Measurements from ENCODE around the gene FOXP1. TPM values are rescaled to one million over a fixed set of nuclear protein-coding genes. Genes with fewer than 3 reads are reported as not detected.
A peak's percentile ranks its signal among the peaks of the same experiment; 100 is the strongest.

FOXP1 gene
- total and polyA plus RNA-seq, 4 donors, result 4.9 to 35.4 (median 32.0) TPM

DNA sequence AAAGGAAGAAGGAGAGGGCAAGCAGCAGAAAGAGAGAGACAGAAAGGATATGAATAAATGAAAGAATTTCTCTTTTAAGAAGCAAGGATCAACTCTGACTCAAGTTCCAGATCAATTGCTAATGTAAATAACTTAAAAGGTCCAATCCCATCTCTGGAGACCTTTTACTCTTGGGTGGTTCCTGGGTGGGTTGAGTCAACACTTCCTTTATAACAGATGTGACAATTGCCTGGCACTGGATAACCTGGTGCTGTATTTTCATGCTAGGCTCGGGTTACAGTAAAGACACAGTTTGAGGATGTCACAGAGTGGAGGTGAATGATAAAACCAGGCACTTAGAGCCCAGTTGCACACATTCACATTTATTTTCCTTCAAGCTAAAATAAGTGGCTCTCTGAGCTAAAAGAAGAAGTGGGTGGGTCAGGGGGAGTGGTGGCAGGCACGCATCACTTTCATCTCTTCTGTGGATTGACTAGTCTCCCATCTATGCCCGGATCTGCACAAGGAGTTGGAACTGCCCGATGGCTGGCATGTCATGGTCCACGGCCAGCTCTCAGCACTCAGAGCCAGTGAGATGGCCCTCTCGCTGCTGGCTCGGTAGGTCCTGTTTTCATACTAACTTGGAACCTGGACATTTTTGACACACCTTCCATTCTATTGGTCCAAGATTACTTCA, 465.8 kb downstream of the FOXP1 start (continued):
- TF ChIP-seq REST (IDR thresholded peaks at IDR 0.05), result no peak

GRCh38 chr3:71114610-71115009, 468.9 kb downstream of the FOXP1 start:
- Histone ChIP-seq H3K27me3 (ENCODE audit: control insufficient read depth in 4 of 4, insufficient read depth in 4 of 4, low read length in 3 of 4) (no peaks in the 10 kb centered on the region), H3K36me3 (ENCODE audit: control insufficient read depth in 4 of 4, insufficient read depth in 3 of 4, low read depth in 1 of 4, low read length in 3 of 4) (peaks cover 0 to 16% (median 3%) of the 10 kb centered on the region in 4 donors), H3K4me1 (ENCODE audit: control insufficient read depth in 4 of 4, insufficient read depth in 4 of 4, low read length in 3 of 4) (peaks cover 6 to 17% (median 9%) of the 10 kb centered on the region in 4 donors), H3K27ac (ENCODE audit: low read depth in 1 of 2, low read length in 2 of 2) (no peak overlapping the region), H3K4me3 (ENCODE audit: low read depth in 1 of 3, low read length in 3 of 3) (no peak overlapping the region), H3K9ac (ENCODE audit: low read depth in 1 of 2, low read length in 2 of 2) (no peak overlapping the region), H3K9me3 (ENCODE audit: control insufficient read depth in 4 of 4, low read length in 3 of 4) (no peaks in the 10 kb centered on the region)
- TF ChIP-seq FOXA2 (IDR thresholded peaks at IDR 0.05) (no peak), HNF4G (IDR thresholded peaks at IDR 0.05) (no peak), RXRA (IDR thresholded peaks at IDR 0.05) (no peak), REST (IDR thresholded peaks at IDR 0.05) (no peak), CTCF (IDR thresholded peaks at IDR 0.05; ENCODE audit: low read depth, low read length, missing input control) (no peak), TAF1 (conservative IDR thresholded peaks at IDR 0.05) (no peak)
- TF ChIP-seq, protein P1, sequence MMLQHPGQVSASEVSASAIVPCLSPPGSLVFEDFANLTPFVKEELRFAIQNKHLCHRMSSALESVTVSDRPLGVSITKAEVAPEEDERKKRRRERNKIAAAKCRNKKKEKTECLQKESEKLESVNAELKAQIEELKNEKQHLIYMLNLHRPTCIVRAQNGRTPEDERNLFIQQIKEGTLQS (IDR thresholded peaks at IDR 0.05), result no peak
- no peak for DNase-seq (ENCODE audit: low spot score)
- 93% methylated on average over 8 of the region's 8 CpGs for WGBS

DNA sequence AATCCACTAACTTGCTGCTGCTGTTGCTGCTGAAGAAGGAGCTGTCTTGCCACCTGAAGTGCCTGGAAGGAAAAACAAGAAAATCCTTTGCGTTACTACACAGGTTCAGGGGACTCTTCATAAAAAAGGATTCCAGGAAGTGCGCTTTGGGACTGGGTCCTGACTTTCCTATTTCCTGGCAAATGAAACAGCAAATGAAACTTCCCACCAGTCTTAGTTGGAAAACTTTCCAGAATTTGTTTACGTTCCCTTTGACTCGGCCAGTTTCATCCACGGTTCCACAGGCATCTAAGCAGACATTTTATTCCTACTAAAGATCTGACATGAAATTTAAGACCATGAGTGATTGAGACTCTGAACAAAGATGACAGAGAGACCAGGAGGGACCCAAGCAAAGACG, 471.0 kb downstream of the FOXP1 start:
- H3K9ac ChIP-seq (ENCODE audit: low read depth in 1 of 2, low read length in 2 of 2), result no peak overlapping the region
- H3K4me3 ChIP-seq (ENCODE audit: low read depth in 1 of 3, low read length in 3 of 3), result no peak overlapping the region
- H3K4me1 ChIP-seq (ENCODE audit: control insufficient read depth in 4 of 4, insufficient read depth in 4 of 4, low read length in 3 of 4), result peaks cover 10 to 23% (median 14%) of the 10 kb centered on the region in 4 donors
- 43% methylated on average over 6 of the region's 6 CpGs for WGBS
- H3K9me3 ChIP-seq (ENCODE audit: control insufficient read depth in 4 of 4, low read length in 3 of 4), result no peaks in the 10 kb centered on the region
- no peaks in the 10 kb centered on the region for H3K27me3 ChIP-seq (ENCODE audit: control insufficient read depth in 4 of 4, insufficient read depth in 4 of 4, low read length in 3 of 4)
- DNase-seq (ENCODE audit: low spot score), result no peak
- H3K36me3 ChIP-seq (ENCODE audit: control insufficient read depth in 4 of 4, insufficient read depth in 3 of 4, low read depth in 1 of 4, low read length in 3 of 4), result peaks cover 0 to 9% (median 3%) of the 10 kb centered on the region in 4 donors
- H3K27ac ChIP-seq (ENCODE audit: low read depth in 1 of 2, low read length in 2 of 2), result peak overlapping the region; percentile 70 to 75
- TF ChIP-seq TAF1 (conservative IDR thresholded peaks at IDR 0.05), result no peak
- TF ChIP-seq HNF4G (IDR thresholded peaks at IDR 0.05), result no peak
- no peak for TF ChIP-seq JUND (IDR thresholded peaks at IDR 0.05)
- TF ChIP-seq, protein P2, sequence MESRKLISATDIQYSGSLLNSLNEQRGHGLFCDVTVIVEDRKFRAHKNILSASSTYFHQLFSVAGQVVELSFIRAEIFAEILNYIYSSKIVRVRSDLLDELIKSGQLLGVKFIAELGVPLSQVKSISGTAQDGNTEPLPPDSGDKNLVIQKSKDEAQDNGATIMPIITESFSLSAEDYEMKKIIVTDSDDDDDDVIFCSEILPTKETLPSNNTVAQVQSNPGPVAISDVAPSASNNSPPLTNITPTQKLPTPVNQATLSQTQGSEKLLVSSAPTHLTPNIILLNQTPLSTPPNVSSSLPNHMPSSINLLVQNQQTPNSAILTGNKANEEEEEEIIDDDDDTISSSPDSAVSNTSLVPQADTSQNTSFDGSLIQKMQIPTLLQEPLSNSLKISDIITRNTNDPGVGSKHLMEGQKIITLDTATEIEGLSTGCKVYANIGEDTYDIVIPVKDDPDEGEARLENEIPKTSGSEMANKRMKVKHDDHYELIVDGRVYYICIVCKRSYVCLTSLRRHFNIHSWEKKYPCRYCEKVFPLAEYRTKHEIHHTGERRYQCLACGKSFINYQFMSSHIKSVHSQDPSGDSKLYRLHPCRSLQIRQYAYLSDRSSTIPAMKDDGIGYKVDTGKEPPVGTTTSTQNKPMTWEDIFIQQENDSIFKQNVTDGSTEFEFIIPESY (IDR thresholded peaks at IDR 0.05), result no peak
- no peak for TF ChIP-seq NR2F2 (IDR thresholded peaks at IDR 0.05)
- TF ChIP-seq RAD21 (IDR thresholded peaks at IDR 0.05), result peak; percentile 17 to 33
- TF ChIP-seq GABPA (IDR thresholded peaks at IDR 0.05 in 1 of 2, conservative IDR thresholded peaks at IDR 0.05 in 1 of 2), result no peak
- no peak for TF ChIP-seq FOXA2 (IDR thresholded peaks at IDR 0.05)
- TF ChIP-seq CTCF (IDR thresholded peaks at IDR 0.05; ENCODE audit: low read depth, low read length, missing input control), result no peak
- TF ChIP-seq EGR1 (IDR thresholded peaks at IDR 0.05; ENCODE audit: low read depth in 2 of 2), result peak in 1 of 2 donors; percentile 28
- peak; percentile 55 for TF ChIP-seq YY1 (IDR thresholded peaks at IDR 0.05)
- TF ChIP-seq, protein P1 (IDR thresholded peaks at IDR 0.05), result no peak
